Measurements from ENCODE around the gene DDI1.

Gene DDI1

GRCh38 chr11:104036588-104036987 is at the start of gene DDI1:
TSS of gene DDI1 (plus strand) at chr11:104036640. CDS start at chr11:104036823, 183 bp downstream.
- DNase-seq: no peak

GRCh38 chr11:103987629-103988594 is 48.5 kb upstream of the DDI1 start:
- no peak for DNase-seq

DNA sequence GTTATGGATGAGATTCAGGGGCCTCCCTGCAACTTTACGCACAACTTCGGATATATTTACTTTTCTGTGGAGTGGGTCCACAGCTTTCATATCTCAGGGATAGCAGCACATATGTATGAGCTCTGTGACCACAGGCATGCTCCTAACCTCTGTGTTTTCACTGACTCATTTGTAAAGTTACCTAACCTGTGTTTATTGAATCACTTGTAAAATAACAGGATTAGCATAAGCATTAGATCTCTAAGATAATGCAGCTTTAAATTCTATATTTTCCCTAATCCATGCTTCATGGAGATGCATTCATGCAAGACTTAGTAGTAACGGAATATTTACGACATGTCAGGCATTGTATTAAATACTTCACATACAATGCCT is 47.9 kb upstream of the DDI1 start:
- DNase-seq: no peak

GRCh38 chr11:103993507-103993906 is 42.9 kb upstream of the DDI1 start:
- no peak for DNase-seq

GRCh38 chr11:103994094-103994493 is 42.3 kb upstream of the DDI1 start:
- DNase-seq: no peak

DNA sequence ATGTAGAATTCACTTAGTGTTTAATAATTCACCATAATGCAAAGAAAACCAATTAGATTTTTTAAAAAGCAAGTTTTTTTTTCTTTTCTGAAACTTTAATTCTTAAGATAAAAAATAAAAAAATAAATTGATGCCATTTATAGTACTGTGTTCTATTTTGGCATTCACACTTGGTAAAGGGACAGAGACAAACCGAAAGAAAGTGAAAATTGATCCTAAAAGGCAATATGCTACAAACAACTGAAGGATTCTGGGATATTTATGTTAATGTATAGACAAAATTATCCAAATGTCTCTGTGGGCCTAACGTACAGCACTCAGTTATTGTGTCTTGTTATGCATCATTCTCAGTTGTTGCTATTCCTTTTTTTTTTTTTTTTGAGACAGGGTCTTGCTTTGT is 41.9 kb upstream of the DDI1 start:
- DNase-seq: no peak

DNA sequence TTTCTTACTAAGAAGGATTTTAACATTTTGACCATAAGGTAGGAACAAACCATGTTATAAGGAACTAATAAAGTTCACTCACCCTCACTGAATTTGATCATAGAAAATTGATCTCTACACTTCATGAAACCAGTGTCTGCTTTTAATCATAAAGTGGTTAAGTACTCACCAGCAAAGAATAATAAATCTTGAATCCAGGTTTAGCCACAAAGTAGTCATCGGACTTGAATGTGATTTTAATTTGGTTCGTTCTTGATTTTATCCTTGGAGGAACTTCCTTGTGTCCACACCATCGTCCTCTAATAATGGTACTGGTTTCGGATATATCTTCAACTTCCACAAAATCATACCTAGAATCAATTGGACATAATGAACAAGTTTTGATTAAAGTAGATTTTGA is 40.5 kb upstream of the DDI1 start:
- no peak for DNase-seq

DNA sequence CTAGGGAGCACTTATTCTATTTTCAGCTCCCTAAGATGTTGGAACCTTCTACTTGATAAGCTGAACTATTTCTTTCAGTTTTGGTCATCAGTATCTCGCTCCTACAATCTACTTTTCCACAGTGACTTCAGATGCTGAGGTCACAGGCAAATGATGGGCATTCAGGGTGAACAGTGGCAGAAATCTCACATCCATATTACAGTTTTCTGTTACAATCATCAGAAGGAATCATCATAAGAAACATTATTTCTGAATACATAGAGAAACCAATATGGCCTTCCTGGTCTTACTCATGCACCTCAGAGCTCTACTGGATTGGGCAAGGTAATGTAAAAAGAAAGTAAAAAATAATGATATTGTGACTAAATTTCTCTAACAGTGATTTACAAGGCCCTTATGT is 39.4 kb upstream of the DDI1 start:
- DNase-seq: no peak

DNA sequence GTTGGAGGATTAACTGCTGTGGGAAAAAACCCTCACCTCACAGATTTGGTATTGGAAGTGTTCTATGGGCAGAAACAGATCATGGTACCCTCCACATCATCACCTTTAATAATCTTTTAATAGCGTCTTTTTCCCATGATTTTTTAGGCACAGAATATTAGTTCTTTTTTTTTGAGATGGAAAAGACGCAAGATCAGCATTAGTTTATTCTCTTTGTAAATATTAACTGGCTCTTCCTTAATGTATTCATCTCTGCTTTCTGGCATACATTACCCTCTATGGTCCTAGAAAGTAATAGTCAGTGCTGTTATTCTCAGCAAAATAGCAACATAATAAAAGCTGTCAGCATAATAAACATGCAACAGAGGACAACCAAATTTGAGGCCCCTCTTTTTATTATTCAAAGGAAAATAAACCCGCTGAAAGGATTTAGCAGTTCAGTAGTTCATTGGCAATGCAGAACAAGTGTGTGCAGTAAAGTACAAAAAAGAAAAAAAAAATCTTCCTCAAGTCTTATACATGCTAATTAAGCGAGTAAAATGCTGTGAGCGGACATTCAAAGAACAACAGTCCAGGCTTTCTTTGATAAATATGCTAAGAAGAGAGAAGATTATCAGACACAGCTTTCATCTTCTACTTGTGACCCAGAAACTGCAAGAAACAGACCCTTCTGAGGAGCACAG is 37.5 kb upstream of the DDI1 start:
- no peak for DNase-seq

GRCh38 chr11:104000798-104001197 is 35.6 kb upstream of the DDI1 start:
- DNase-seq: no peak

DNA sequence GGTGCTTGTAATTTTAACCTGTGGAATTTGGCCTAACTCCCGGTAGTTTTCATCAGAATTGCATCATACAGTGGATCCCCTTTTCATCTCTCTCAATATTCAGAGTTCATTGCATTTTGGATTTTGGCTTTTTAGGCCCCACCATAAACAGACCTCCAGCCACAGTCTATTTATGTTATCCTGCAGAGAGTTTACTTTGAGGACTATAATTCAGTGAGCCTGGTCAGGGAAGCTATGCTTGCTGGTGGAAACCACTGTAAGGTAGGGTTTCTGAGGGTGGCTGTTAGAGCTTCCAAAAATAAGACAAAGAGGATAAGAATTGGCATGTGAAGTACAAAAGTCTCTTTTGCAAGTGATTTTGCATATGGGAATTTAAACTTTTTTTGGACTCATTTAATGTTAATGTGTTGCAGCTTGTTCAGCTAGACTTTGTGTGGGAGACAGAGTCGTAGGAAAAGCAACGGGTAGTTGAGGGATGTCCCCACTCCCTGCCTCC is 34.8 kb upstream of the DDI1 start:
- no peak for DNase-seq

GRCh38 chr11:104003491-104003890 is 32.9 kb upstream of the DDI1 start:
- DNase-seq: no peak

GRCh38 chr11:104005234-104005855 is 31.1 kb upstream of the DDI1 start:
- no peak for DNase-seq

- DNase-seq: no peak
Observed at GRCh38 chr11:104009744-104010143, 26.7 kb upstream of the DDI1 start.

- no peak for DNase-seq
Observed at GRCh38 chr11:104011044-104011443, 25.4 kb upstream of the DDI1 start.

GRCh38 chr11:104015649-104016415 is 20.6 kb upstream of the DDI1 start:
- no peak for DNase-seq

DNA sequence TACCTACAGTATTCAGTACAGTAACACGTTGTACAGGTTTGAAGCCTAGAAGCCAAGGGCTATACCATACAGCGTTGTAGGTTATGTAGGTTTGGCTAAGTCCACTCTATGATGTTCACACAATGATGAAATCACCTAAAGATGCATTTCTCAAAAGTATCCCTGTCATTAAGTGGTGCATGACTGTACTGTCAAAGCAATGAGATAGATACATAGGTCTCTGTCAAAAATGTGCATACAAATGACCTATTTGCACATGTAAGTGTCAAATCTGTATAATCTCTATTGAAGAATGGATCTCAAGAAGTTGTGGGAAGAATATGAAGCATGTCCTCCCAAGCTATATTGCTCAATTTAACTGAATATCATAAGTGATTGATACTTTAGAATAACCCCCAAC is 11.9 kb upstream of the DDI1 start:
- no peak for DNase-seq

GRCh38 chr11:104028476-104029263 is 7.8 kb upstream of the DDI1 start:
- no peak for DNase-seq

GRCh38 chr11:104033134-104033533 is 3.3 kb upstream of the DDI1 start:
- DNase-seq: no peak

DNA sequence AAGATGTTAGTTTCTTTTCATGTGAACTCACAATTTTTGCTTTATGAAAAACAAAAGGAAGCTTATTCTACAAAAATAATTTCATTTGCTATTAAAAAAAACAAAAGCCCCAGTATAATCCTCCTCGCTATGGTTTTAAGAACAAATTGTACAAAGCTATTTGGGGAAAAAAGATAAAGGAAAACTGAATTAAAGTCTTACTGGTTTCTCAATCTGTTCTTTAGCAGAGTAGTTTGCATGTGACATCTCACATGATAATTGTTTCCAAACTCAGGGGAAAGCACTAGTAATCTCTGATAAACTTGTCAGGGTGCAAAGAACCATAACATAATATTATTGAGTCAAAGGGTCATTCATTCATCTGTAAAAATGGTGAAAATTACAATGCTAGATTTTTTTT is 2.9 kb upstream of the DDI1 start:
- no peak for DNase-seq

DNA sequence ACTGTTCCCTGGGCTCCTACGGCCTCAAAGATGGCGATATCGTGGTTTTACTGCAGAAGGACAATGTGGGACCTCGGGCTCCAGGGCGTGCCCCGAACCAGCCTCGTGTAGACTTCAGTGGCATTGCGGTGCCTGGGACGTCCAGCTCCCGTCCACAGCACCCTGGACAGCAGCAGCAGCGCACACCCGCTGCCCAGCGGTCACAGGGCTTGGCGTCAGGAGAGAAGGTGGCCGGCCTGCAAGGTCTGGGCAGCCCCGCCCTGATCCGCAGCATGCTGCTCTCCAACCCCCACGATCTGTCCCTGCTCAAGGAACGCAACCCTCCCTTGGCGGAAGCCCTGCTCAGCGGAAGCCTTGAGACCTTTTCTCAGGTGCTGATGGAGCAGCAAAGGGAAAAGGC is 555 bp downstream of the DDI1 start:
- DNase-seq: no peak

GRCh38 chr11:104041792-104042191 is 5.4 kb downstream of the DDI1 start:
- no peak for DNase-seq
